Mucosa of stomach (tissue), 1 donor: ENCODE measurements around the gene STX8.

ENCODE experiments used
- H3K27me3 ChIP-seq: one replicate; pipeline ENCODE4 v1.7.0; 2013; ENCODE audit warnings: mild to moderate bottlenecking, low read length; ENCODE audit not compliant: control insufficient read depth, insufficient read depth
- H3K36me3 ChIP-seq: one replicate; pipeline ENCODE4 v1.7.0; 2013; ENCODE audit warnings: low read length; ENCODE audit not compliant: control insufficient read depth, insufficient read depth
- H3K4me1 ChIP-seq: one replicate; pipeline ENCODE4 v1.7.0; 2013; ENCODE audit warnings: mild to moderate bottlenecking, low read length; ENCODE audit not compliant: control insufficient read depth, insufficient read depth
- H3K4me3 ChIP-seq: one replicate; pipeline ENCODE4 v1.7.0; 2013; ENCODE audit warnings: low read length
- H3K9ac ChIP-seq: one replicate; pipeline ENCODE4 v1.7.0; 2013; ENCODE audit warnings: mild to moderate bottlenecking, low read length, moderate library complexity
- H3K9me3 ChIP-seq: one replicate; pipeline ENCODE4 v1.7.0; 2013; ENCODE audit warnings: mild to moderate bottlenecking, low read length, moderate library complexity; ENCODE audit not compliant: control insufficient read depth
- donor health status: Pancreatic carcinoma.

The STX8 gene

DNA sequence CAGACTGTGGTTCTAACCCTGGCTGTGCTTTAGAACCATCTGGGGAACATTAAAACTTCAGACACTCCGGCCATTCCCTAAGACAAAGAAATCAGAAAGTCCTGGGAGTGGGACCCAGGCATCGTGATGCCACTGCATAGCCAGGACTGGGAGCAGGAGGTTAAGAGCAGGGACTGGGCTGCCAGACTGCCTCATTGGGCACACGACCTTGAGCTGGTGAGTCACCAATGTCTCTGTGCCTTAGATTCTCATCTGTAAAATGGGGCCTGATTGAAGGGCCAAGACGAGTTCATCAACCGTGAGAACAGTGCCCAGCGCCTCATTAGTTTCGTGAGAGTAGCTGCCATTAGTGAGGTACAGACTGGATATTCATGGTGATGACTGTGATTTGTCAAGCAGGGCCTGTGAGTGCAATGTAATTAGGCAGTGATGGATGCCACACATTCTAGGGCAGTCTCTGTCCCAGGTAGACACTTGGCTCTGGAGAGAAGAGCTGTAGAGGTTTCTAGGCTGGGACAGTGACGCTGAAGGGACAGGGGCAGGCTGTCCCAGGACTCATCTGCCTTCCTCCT is 357.5 kb downstream of the STX8 start:
- Histone ChIP-seq H3K36me3 (no peaks in the 10 kb centered on the region), H3K4me3 (no peak overlapping the region), H3K27me3 (no peaks in the 10 kb centered on the region), H3K9ac (no peak overlapping the region), H3K9me3 (no peaks in the 10 kb centered on the region), H3K4me1 (no peaks in the 10 kb centered on the region)

DNA sequence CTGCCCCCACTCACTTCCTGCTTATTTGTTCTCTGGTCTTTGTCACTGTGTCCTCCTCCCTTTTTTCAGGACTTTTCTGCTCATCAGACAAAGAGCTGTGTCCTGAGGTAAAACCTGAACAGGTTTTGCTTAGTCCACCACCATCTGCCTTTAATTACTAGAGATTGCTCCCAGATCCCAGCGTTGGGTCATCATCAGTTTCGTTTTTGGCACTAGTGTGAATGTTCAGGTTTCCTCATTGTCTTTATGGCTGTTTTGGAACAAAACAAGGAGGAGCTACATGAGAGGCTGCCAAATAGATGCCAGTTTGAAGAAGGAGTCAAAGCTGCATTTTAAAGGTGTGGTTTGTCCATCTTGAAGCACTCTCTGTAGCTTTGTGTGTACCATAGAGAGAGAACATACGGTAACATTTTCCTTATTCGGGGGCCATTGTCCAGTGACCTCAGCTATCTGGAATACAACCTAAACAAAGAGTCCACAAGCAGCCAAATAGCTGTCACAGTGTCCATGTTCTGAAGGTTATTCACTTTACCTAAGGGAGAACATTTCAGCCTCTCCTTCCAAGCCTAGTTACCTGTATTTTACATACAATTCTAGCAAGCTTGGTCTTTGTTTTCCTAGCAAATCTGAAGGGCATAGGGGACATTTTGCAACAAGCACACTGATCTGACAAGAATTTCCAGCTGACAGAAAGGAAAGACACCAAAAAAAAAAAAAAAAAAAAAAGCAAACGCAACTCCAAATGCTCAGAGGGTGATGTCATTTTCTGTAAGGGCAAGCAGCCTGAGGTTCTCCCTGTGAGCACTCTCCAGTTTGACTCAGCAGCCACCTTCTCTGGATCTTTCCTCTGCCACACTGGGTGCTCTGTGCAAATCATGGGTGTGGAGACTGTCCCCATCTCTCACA is 358.2 kb downstream of the STX8 start:
- Histone ChIP-seq H3K27me3 (no peaks in the 10 kb centered on the region), H3K9ac (no peak overlapping the region), H3K9me3 (no peaks in the 10 kb centered on the region), H3K4me1 (no peaks in the 10 kb centered on the region), H3K4me3 (no peak overlapping the region), H3K36me3 (no peaks in the 10 kb centered on the region)

DNA sequence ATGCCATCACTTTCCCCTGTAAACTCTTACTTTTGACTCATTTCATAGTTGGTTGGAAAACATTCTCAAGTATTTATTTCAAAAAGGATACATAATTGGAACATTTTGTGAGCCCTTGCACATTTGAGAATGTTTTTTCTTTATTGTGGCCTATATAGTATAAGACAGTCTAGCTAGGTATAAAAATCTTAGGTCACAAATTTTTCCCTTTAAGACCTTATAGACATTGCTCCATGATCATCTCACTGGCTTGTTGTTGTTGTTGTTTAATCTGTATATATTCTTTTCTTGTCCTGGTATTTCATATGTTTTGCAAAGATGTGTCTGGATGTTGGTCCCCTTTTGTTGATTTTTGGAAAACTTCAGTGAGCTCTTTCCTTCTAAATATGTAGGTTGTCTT is 360.2 kb downstream of the STX8 start:
- Histone ChIP-seq H3K4me3 (no peak overlapping the region), H3K4me1 (no peaks in the 10 kb centered on the region), H3K9me3 (no peaks in the 10 kb centered on the region), H3K27me3 (no peaks in the 10 kb centered on the region), H3K9ac (no peak overlapping the region), H3K36me3 (no peaks in the 10 kb centered on the region)

DNA sequence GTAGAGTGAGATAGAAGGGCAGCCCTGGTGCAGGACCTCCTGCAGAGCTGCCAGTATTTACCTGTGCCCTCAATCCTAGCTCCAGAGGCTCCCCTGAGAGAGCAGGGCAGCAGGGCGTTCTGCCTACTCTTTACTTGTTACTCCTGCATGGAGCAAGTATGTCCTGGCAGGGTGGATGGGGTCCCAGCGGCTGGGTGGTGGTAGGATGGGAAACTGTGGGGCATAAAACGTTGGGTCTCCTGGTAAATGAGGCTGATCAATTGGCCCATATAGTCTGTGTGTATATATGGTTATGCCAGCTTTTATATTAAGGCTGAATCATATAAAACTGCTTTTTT is 362.3 kb downstream of the STX8 start:
- no peaks in the 10 kb centered on the region for H3K9me3 ChIP-seq
- H3K9ac ChIP-seq: no peak overlapping the region
- H3K27me3 ChIP-seq: no peaks in the 10 kb centered on the region
- H3K4me1 ChIP-seq: no peaks in the 10 kb centered on the region
- H3K36me3 ChIP-seq: no peaks in the 10 kb centered on the region
- no peak overlapping the region for H3K4me3 ChIP-seq

DNA sequence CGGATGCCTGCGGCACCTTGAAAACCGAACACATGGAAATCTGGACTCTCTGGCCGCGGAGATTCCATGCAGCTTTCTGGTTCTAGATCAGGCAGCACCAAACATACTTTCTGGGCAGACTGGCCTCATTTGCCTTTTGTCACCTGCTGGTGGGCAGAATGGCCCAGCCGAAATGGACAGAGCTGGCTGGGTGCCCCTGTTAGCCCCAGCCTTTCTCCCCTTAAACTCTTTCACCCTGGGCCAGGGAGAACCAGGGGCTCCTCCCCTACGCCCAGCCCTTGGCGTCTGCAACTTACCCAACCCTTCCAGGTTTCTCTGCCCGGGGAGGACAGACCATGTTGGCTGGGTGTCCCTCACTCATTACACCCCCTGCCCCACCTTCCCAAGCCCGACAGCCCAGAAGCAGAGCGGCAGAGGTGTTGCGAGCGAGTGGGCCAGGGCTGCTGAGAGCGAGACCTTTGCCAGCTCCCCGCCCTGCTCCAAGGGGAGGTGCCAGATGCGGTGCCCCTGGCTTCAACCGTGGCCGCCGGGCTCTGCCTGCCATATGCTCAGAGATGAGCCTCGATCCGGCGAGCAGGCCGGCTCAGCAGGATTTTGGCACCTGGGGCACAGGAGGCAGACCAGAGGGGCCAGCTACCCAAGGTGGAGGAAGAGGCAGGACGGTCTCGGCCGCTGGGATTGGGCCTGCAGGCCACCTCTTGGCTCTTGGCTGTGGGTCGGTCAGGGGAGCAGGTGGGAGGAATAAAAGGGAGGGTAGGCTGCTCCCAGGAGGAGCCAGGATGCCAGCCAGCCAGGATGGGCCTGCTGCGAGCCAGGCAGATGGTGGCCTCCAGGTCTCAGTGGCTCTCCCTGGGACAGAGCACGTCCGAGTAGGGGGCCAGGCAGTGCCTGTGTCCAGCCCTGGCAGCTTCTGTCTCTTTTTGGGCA is 363.0 kb downstream of the STX8 start:
- Histone ChIP-seq H3K9me3 (no peaks in the 10 kb centered on the region), H3K4me1 (no peaks in the 10 kb centered on the region), H3K36me3 (no peaks in the 10 kb centered on the region), H3K9ac (no peak overlapping the region), H3K4me3 (no peak overlapping the region), H3K27me3 (no peaks in the 10 kb centered on the region)

DNA sequence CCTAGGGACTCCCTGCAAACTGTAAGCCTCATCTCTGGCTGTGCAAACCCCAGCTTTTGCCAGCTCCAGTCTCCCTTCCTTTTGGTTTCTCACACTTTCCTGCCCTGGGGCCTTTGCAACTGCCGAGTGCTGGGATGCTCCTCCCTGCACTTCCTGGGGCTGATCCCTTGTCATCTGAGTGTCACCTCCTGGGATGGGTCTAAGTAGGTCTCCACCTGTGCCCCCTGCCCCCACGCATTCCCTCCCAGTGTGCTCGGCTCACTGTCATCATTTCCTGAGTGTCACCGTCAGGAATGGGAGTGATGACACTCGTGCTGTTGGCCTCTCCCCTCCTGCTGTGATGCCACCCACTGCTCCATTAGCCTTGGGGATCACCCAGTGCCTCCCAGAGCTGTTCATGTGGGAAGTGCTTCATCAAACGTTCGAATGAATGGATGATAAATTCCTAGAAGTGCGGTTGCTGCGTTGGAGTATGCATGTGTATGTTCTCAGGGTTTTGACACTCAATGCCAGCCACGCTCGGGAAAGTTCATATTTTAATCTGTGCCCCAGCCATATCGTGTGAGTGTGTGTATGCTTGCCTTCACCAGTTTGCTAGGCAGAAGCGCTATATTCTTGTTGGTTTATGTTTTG is 364.4 kb downstream of the STX8 start:
- Histone ChIP-seq H3K27me3 (no peaks in the 10 kb centered on the region), H3K4me3 (no peak overlapping the region), H3K4me1 (peaks cover 9% of the 10 kb centered on the region), H3K9ac (no peak overlapping the region), H3K9me3 (no peaks in the 10 kb centered on the region), H3K36me3 (no peaks in the 10 kb centered on the region)

DNA sequence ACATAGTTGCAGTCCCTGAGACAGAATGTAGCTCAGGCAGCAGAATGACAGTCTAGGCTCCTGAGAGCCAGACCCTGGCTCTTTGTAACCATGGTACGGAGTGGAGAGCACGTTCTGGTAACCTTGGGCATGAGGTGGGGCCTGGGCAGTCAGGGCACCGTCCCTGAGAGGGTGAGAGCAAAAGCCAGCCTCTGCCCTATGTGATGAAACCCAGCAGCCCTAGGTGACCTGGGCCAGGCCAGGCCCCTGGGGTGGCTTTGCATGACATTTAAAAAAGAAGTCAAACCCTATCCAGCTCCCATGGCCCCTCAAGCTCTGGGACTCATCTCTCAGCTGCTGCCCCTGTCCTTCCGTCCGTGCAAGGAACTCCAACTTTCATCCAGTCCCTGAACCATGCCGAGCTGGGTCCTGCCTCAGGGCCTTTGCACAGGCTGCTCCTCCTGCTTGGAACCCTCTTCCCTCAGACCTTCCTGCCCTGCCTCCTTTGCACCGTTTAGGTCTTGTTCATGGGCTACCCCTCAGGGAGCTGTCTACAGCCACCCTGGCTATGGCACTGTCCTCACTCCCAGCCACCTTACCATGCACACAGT is 365.7 kb downstream of the STX8 start:
- Histone ChIP-seq H3K4me3 (no peak overlapping the region), H3K27me3 (no peaks in the 10 kb centered on the region), H3K36me3 (no peaks in the 10 kb centered on the region), H3K9me3 (no peaks in the 10 kb centered on the region), H3K9ac (no peak overlapping the region), H3K4me1 (peaks cover 9% of the 10 kb centered on the region)

DNA sequence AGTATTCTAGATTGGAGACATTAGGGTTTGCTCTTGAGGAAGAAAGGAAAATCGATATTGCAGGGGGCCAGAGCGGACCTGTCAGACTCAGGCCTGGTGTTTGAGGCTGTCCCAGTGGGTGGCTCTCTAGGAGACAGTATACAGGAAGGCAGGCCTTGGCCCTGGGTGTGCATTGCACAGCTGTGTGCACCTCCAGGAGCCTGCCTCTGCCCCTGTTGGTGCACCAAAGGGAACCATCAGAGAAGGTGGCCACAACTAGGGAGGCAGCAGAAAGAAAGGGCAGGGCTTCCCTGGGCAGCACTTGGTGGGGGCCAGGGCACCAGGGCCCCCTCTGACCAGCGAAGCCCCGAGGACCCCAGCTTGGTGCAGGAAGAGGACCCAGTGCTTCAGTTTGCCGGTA is 366.3 kb downstream of the STX8 start:
- Histone ChIP-seq H3K36me3 (no peaks in the 10 kb centered on the region), H3K9me3 (no peaks in the 10 kb centered on the region), H3K9ac (no peak overlapping the region), H3K27me3 (no peaks in the 10 kb centered on the region), H3K4me1 (peaks cover 9% of the 10 kb centered on the region), H3K4me3 (no peak overlapping the region)

DNA sequence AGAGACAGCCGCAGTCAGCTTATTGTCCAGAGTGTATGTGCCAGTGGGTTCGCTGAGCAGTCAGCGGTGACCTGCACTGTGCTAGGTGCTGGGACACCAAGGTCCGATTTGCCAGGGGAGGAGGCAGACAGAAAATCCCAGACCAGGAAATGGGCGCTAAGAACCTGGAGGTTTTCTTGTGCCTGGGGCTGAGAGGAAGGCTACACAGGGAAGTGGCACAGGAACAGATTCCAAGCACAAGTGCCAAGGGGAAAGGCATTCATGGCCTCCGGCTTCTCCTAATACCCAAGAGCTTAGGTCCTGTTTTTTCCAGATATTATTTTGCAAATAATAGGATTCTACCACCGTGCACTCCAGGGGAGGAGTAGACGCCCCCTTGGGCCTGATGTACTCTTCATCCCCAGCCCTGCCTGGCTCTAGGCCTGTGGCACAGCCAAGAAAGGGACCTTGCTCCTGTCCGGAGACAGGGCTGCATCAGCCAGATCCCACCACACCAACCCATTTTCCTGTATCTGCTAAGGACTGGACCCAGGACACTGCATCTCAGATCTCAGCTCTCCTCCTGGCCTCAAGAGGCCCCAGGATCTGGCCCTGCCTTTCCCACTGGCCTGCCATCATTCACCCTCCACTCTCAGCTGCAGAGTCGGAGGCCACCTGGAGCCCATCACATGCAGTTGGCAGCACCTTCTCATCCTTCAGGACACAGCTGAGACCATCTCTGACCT is 367.1 kb downstream of the STX8 start:
- H3K4me1 ChIP-seq: peaks cover 9% of the 10 kb centered on the region
- H3K36me3 ChIP-seq: no peaks in the 10 kb centered on the region
- H3K9me3 ChIP-seq: no peaks in the 10 kb centered on the region
- no peak overlapping the region for H3K9ac ChIP-seq
- H3K27me3 ChIP-seq: no peaks in the 10 kb centered on the region
- no peak overlapping the region for H3K4me3 ChIP-seq

DNA sequence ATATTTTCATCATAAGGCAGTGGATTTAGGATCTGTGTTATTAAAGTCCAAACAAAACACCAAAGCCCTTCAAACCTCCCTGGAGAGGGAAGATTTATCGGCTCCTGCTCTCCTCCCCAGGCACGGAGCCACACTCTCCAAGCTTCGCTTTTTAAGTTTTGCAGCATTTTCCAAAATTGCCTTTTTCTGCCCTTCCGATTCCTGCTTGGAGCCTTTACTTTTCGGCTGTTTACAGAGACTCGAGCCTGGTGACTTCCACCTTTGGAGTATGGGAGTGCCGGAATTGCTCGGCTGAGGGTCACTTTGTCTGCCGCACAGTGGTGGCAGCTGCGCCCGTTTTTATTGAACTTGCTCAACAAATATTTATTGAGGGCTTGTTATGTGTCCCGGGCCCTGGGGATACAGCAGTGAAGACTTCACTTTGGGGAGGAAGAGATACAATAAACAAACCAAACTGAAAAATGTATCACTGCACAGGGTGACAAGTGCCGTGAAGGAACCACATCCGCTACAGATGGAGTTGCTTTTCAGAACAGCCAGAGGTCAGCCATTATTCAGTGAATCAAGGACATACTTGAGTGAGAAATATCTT is 368.8 kb downstream of the STX8 start:
- no peaks in the 10 kb centered on the region for H3K36me3 ChIP-seq
- H3K27me3 ChIP-seq: no peaks in the 10 kb centered on the region
- no peaks in the 10 kb centered on the region for H3K9me3 ChIP-seq
- H3K9ac ChIP-seq: no peak overlapping the region
- H3K4me3 ChIP-seq: no peak overlapping the region
- peaks cover 9% of the 10 kb centered on the region for H3K4me1 ChIP-seq

DNA sequence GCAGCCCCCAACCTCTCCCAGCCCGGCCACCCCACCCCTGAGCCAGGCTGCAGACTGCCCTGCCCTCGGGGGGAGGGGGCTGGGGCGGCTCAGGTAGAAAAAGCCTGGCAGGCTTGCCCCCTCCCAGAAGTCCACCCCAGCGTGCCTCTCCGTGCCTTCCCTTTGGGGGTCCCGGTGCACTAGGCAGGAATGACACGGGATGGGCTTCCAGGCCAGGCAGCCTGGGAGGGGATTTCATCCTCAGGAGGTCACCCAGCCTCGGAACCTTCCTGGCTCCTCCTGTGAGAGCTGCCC is 369.3 kb downstream of the STX8 start:
- Histone ChIP-seq H3K4me3 (no peak overlapping the region), H3K9me3 (no peaks in the 10 kb centered on the region), H3K27me3 (no peaks in the 10 kb centered on the region), H3K9ac (no peak overlapping the region), H3K4me1 (peaks cover 9% of the 10 kb centered on the region), H3K36me3 (no peaks in the 10 kb centered on the region)
